Brain microvascular endothelial cell (primary cell): ENCODE results near the gene CTSL.
"Not testable (repeated sequence)": the region's sequence is repeated elsewhere in the genome, so short reads cannot be mapped to it uniquely, and the experiment has no call there.

Experiments
- DNase-seq: peaks from one replicate; pipeline ENCODE4 v3.0.0-alpha.2; 2020
- H3K27ac ChIP-seq: fragments of 250-450 bp; sonication (Bioruptor Pico); 2 replicates; pipeline ENCODE4 v1.5.1; 2020; ENCODE audit warnings: mild to moderate bottlenecking, moderate library complexity
- H3K27me3 ChIP-seq: fragments of 250-450 bp; sonication (Bioruptor Pico); replicated peaks from 2 replicates; pipeline ENCODE4 v1.5.1; 2020; ENCODE audit warnings: mild to moderate bottlenecking
- H3K36me3 ChIP-seq: fragments of 250-450 bp; sonication (Bioruptor Pico); replicated peaks from 2 replicates; pipeline ENCODE4 v1.5.1; 2020; ENCODE audit warnings: mild to moderate bottlenecking
- H3K4me3 ChIP-seq: 2 replicates; pipeline ENCODE4 v1.5.1; 2011; ENCODE audit warnings: low read depth, mild to moderate bottlenecking, control low read depth, low read length, moderate library complexity
- in situ Hi-C: cut with HindIII; loops from 2 replicates; pipeline ENCODE4 v1.10.0; 2017; ENCODE audit warnings: low sequenced_read_pairs, low pct_ligation_motif_present
- TF ChIP-seq, protein P1 (sequence below): IDR thresholded peaks from 2 replicates; pipeline ENCODE4 v1.5.1; 2011; ENCODE audit warnings: low read depth, mild to moderate bottlenecking, moderate library complexity, low read length, control low read depth, inconsistent platforms; ENCODE audit errors: missing control alignments

Gene CTSL

DNA sequence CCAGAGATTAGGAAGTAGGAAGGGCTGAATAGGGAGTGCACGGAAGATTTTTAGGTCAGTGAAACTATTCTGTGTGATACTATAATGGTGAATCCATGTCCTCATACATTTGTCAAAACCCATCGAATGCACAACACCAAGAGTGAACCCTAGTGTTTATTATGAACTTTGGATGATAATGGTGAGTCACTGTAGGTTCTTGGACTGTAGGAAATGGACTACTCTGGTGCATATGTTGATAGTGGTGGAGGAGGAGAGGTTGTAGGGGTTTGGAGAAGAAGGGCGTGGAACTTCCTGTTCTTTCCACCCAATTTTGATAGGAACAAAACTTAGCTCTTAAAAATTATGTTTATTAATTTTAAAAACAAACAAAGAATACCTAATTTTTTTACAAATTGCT is 14.3 kb downstream of the CTSL start:
- Histone ChIP-seq H3K27me3 (no peaks in the 10 kb centered on the region), H3K36me3 (no peaks in the 10 kb centered on the region), H3K4me3 (no peak overlapping the region), H3K27ac (no peak overlapping the region)
- TF ChIP-seq, protein P1, sequence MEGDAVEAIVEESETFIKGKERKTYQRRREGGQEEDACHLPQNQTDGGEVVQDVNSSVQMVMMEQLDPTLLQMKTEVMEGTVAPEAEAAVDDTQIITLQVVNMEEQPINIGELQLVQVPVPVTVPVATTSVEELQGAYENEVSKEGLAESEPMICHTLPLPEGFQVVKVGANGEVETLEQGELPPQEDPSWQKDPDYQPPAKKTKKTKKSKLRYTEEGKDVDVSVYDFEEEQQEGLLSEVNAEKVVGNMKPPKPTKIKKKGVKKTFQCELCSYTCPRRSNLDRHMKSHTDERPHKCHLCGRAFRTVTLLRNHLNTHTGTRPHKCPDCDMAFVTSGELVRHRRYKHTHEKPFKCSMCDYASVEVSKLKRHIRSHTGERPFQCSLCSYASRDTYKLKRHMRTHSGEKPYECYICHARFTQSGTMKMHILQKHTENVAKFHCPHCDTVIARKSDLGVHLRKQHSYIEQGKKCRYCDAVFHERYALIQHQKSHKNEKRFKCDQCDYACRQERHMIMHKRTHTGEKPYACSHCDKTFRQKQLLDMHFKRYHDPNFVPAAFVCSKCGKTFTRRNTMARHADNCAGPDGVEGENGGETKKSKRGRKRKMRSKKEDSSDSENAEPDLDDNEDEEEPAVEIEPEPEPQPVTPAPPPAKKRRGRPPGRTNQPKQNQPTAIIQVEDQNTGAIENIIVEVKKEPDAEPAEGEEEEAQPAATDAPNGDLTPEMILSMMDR: no peak
- no peak for DNase-seq
- in situ Hi-C loops: no loop called here

DNA sequence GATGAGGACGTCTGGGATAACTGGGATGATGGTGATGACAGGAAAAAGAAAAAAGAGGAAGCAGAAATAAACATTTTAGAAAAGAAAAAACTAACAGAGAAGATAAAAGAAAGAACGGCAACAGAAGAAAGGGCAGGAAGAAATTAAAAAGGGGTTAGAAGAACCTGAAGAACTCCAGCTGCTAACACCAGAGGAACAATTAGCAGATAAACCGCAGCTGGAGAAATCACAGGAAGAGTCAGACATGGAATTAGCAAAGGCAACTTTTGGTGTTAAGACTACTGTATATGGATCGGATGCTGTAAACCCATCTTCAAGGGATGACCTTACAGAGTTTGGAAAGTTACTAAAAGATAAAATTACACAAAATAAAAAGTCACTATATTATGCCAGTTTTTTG is 15.4 kb downstream of the CTSL start:
- Histone ChIP-seq H3K27me3 (no peaks in the 10 kb centered on the region), H3K4me3 (no peak overlapping the region), H3K27ac (no peak overlapping the region), H3K36me3 (no peaks in the 10 kb centered on the region)
- TF ChIP-seq, protein P1: no peak
- DNase-seq: no peak
- in situ Hi-C loops: no loop called here

DNA sequence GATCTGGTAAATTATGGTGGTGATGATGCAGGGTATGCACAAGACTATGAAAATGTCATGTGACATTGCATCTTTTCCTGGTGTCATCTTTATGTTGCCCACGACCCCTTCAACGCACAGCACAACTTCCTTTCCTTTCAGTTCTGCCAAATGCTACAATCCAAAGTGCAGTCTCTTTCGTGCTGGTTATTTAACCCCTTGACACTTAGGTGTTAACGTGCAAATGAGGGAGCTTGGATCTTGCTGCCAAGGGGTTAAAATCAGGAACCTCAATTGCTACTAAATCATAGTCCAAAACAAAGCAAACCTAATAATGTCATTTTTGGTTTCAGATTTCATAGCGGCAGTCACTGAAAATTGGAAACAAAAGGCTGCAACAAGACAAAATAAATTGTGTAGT is 16.0 kb downstream of the CTSL start:
- TF ChIP-seq, protein P1: no peak
- DNase-seq: no peak
- Histone ChIP-seq H3K36me3 (no peaks in the 10 kb centered on the region), H3K27ac (no peak overlapping the region), H3K4me3 (no peak overlapping the region), H3K27me3 (no peaks in the 10 kb centered on the region)
- in situ Hi-C loops: no loop called here

DNA sequence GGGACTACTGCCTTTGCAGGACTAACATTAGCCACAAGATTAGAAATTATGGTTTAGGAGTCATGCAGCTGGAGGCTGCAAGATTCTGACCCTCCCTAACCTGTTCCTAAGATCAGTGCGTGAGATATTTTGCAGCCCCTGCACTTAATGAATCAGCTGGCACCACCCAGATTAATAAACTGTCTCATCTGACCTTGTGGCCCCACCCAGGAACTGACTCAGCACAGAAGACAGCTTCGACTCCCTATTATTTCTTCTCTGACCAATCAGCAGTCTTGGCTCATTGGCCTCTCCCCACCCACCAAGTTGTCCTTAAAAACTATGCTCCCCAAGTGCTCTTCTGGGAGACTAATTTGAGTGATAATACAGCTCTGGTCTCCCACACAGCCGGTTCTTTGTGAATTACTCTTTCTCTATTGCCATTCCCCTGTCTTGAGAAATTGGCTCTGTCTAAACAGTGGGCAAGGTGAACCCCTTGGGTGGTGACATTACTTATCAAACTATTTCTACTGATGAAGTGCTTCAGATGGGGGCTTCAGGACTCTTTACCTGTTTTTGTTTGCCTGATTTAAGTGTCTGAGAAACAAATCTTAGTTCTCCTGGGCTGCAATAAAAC is 17.0 kb downstream of the CTSL start:
- Histone ChIP-seq H3K4me3 (no peak overlapping the region), H3K27ac (no peak overlapping the region), H3K36me3 (no peaks in the 10 kb centered on the region), H3K27me3 (no peaks in the 10 kb centered on the region)
- DNase-seq: no peak
- TF ChIP-seq, protein P1: no peak
- in situ Hi-C loops: no loop called here

DNA sequence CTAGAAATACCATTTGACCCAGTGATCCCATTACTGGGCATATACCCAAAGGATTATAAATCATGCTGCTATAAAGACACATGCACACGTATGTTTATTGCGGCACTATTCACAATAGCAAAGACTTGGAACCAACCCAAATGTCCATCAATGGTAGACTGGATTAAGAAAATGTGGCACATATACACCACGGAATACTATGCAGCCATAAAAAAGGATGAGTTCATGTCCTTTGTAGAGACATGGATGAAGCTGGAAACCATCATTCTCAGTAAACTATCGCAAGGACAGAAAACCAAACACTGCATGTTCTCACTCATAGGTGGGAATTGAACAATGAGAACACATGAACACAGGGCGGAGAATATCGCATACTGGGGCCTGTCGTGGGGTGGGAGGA is 18.3 kb downstream of the CTSL start:
- H3K4me3 ChIP-seq, DNase-seq, H3K27ac ChIP-seq, H3K36me3 ChIP-seq, in situ Hi-C loops, H3K27me3 ChIP-seq: not testable (repeated sequence)

DNA sequence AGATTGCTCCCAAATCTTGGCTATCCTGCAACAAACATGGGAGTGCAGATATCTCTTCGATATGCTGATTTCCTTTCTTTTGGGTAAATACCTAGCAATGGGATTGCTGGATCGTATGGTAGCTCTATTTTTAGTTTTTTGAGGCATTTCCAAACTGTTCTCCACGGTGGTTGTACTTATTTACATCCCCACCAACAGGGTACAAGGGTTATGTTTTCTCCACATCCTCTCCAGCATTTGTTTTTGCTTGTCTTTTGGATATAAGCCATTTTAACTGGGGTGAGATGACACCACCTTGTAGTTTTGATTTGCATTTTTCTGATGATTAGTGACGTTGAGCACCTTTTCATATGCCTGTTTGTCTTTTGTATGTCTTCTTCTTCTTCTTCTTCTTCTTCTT is 20.3 kb downstream of the CTSL start:
- TF ChIP-seq, protein P1: no peak
- in situ Hi-C loops: no loop called here
- Histone ChIP-seq H3K4me3 (no peak overlapping the region), H3K27me3 (no peaks in the 10 kb centered on the region), H3K36me3 (no peaks in the 10 kb centered on the region), H3K27ac (no peak overlapping the region)
- DNase-seq: no peak
